Stimulated activated CD4-positive, alpha-beta T cell treated with anti-CD3 and anti-CD28 coated beads, Interleukin-2, amount 100 ng/mL, for 24 hours (primary cell): ENCODE results near the gene MMP20.
A peak's percentile ranks its signal among the peaks of the same experiment; 100 is the strongest.

Source experiments
- DNase-seq, 2 donors: peaks; one replicate each; pipeline ENCODE4 v3.0.0-alpha.2; 2020

Gene MMP20

DNA sequence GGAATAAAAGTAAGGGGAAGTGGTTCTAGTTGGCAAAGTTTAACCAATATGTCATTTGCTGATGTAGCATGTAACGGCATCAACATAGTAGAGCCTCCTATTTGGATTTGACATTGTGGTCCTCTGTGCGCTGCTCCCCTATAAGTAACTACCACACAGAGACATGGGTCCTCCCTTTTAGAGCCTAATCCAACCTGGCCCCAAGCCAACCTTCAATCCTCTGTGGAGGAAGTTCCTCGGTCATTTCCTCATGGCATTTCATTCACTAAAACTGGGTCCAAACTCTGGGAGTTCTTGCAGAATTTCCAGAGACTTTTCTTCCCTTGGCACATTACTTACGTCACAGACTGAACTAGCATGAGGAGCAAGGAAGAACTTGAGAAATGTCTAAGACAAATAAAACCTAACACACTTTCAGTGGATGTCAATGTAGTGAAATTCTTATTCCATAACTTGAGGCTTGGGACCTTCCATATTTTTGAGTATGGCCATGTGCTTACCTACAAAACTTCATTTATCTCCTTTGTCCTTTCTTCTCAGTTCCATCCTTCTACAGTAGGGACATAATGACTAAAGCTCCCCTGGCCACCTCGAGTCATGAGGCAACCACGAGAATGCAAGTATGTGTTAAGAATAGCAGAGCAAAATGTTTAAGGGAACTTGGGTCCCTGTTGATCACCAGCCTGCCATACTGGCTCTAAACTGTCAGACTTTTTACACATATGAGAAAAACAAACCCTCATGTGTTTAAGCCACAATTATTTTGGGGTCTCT, 34.7 kb downstream of the MMP20 start:
- peak in 1 of 2 donors; percentile 10 for DNase-seq

DNA sequence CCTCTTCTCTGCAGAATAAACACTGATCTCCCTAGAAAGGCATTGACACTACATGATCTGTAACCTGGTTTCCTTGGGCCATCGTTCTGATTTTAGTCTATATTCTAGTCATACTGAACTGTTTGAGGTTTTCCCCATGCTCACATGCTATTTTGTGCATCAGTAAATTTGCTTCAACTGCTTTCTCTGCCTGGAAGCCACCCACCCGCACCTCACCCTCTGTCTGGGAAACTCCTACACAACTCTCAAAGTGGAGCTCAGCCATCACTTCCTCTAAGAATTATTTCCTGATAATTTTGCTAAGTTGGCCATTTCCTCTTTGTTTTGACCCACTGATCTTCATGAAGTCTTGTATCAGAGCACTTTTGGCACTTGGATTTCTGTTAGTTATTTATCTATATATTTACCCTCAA, 36.1 kb downstream of the MMP20 start:
- peak; percentile 24 to 35 for DNase-seq

DNA sequence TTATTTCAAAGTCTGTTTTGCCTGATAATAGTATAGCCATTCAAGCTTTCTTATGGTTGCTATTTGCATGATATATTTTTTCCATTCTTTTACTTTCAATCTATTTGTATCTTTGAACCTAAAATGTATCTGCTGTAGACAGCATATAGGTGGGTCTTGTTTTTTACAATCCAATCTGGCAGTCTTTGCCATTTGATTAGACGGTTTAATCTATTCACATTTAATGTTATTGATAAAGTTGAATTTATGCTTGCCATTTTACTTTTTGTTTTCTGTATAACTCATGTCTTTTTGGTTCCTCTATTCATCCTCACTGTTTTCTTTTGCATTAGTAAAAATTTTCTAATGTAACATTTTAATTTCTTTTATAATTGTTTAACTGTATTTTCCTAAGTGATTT, 37.4 kb downstream of the MMP20 start:
- DNase-seq, result no peak

GRCh38 chr11:102583141-102583873, 41.8 kb downstream of the MMP20 start:
- no peak for DNase-seq

DNA sequence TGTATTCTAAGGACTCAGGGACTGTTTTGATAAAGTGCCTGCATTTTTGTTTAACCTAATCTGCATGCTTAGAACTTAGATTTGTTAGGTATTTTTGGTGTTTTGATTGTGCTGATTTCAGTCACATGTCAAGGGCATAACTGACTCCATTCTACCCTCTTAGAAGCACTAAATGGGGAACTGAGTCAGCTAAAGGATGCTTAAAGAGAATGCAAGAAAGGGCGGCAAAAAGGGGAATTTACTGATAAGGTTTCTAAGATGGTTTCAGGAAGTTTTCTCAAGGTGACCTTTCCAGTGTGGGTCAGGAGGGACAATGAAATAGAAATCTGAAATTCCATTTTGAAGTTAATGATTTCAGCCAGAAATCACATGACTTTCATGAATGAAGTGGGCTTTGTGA, 43.0 kb downstream of the MMP20 start:
- no peak for DNase-seq

DNA sequence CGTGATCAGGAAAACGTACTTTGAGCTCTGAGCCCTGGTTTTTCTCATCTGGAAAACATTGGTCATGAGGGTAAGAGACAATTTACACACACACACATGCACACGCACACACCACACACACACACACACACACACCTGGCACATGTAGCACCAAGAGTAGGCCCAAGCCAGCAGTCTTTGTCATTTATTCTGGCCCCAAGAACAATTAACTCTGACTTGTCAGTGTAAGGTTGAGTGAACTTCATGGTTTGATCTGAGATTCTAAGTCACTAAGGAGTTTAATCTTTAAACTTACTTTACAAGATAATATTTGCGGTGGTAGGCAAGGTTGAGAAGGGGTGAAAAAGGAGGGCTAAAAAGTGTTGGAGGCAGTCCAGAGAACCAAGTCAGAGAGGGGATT, 44.1 kb downstream of the MMP20 start:
- DNase-seq, result no peak

GRCh38 chr11:102580185-102580951, 44.8 kb downstream of the MMP20 start:
- no peak for DNase-seq

DNA sequence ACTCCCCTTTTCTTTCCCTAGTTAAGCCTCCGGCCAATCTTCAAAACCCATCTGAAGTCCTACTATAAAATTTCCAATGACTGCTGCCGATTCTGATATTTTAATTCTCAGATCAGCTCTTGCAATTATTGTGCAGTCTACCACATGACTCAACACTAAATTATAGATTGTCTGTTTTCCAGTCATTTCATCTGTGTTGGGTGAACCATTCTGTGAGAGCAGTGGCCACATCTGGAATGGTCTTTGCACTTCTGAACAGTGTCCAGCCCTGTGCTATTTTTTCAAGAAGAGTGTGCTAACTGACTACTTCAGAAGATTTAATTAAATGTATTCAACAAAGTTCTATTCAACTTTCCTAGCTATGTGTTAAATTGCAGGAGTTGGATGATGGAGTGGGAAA, 47.4 kb downstream of the MMP20 start:
- DNase-seq, result no peak

DNA sequence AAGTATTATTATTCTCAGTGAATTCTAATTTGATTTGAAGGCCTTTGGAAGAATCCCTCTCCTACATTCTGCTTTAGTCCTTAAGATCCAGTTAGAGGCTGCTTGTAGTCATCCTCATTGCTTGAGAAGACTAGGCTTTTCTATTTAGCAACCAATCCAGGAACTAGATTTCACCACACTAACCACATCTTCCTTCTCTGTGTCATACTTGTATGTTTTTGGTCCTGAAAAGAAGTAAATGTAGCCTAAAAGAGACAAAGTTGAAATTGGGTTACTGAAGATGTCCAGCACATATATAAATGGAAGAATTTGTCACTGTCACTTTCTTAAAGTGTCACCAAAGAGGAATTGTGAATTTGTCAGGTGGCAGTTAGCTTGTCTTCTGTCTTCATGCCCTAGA, 48.0 kb downstream of the MMP20 start:
- DNase-seq, result no peak

- no peak for DNase-seq
Measured at GRCh38 chr11:102576350-102576749, 48.8 kb downstream of the MMP20 start.

DNA sequence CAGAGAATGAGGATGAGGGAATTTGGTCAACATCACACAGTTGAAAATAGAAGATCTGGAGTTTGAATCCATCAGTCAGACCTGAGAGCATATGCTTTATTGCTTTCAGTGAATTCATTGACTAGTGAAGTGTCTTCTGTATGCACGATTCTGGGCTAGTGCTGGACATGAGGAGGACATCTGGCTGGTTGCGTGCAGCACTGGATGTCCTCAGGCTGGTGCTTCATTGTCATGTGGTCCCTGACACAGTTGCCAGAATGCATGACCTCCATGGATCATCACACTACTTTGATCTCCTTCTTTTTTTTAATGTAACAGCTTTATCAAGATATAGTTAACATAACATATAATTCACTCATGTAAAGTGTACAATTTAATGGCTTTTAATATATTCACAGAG, 50.1 kb downstream of the MMP20 start:
- DNase-seq, result no peak

DNA sequence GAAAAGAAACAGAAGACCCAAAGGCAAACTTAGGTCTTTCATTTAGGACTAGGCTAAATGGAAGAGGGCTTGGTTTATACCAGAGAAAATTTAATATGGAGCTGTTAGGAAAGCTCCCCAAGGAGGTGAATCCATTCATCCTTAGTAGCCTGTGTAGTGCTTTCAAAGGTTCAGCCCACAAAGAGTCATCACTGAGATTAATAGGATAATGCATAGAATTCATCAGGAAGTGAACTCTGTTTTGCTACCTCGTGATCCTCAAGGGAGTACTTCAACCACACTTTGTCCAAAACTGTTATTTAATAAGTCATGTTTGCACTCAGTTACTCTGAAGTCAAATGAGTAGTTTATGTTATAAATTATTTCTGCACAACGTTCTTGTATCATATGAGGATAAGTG, 51.3 kb downstream of the MMP20 start:
- no peak for DNase-seq

- no peak for DNase-seq
Measured at GRCh38 chr11:102572554-102573220, 52.4 kb downstream of the MMP20 start.

GRCh38 chr11:102568851-102569250, 56.3 kb downstream of the MMP20 start:
- no peak for DNase-seq

DNA sequence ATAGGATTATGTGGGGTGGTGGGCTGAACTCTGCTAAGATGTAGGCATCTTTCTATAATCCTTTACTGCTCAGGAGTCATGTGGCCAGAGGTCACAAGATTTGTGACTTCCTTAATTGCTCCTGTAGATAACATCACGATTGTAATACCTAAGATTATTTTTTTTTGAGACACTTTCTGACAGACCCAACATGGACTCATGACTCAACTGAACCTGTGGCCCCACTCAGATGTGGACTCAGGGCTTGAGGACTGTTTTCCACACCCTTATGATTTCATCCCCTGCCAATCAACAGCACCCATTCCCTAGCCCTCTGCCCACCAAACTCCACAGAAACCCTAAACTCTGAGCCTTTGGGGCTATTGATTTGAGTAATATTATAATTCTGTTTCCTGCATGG, 59.0 kb downstream of the MMP20 start:
- DNase-seq, result no peak

DNA sequence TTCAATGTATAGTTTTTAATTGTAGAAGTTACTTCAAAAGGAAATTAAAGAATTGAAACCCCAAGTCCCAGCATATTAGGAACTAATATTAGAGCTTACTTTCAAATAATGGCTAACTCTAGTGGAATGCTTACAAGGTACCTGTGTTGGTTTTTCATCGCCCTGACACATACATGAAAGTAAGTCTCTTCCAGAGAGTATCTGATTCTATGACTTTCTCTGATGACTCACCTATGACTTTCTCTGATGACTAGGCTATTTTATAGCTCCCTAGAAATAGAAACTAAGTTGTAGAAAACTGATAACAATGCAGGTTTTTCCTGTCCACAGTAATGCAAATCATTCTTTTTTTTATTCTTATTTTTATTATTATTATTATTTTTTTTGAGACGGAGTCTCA, 61.0 kb downstream of the MMP20 start:
- no peak for DNase-seq

GRCh38 chr11:102561636-102562035, 63.5 kb downstream of the MMP20 start:
- DNase-seq, result no peak

DNA sequence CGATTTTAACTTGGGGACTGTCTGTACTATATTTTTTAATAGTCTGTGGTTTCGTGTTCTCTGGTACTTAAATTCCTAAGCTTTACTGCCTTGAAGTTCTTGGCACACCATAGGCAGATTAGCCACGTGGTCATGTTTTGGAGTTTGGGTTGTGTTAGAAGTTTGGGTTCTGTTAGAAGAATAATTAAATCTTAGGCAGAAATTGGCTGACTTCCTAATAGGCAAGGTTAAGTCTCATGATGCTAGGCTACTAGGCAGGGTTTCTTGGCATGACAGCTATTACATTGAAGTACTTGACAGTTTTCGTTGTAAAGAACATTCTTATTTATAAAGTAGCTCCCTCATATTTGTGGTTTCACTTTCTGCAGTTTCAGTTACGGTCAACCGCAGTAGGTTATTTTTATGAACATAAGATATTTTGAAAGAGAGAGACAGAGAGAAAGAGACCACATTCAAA, 64.5 kb downstream of the MMP20 start:
- no peak for DNase-seq

DNA sequence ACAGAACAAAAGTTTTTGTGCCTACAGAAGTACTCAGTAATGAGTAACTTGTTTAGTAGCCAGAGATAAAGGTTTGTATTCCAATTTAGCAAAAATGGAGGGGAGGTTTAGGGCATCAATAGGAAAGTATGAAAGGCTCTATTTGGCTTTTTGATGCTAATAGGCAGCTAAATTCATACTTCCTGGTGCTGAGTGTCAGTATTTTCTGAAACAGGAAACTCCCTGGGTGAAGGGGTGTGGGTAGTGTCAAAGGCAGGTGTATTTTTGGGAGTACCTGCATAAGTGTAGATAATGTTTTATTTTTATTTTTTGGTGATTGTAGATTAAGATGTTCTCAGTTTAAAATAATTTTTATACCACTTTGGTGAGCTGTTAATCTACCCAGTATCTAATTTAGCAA, 65.3 kb downstream of the MMP20 start:
- DNase-seq, result no peak

- no peak for DNase-seq
Measured at GRCh38 chr11:102555091-102555490, 70.0 kb downstream of the MMP20 start.

- no peak for DNase-seq
Measured at GRCh38 chr11:102553835-102554282, 71.3 kb downstream of the MMP20 start.

DNA sequence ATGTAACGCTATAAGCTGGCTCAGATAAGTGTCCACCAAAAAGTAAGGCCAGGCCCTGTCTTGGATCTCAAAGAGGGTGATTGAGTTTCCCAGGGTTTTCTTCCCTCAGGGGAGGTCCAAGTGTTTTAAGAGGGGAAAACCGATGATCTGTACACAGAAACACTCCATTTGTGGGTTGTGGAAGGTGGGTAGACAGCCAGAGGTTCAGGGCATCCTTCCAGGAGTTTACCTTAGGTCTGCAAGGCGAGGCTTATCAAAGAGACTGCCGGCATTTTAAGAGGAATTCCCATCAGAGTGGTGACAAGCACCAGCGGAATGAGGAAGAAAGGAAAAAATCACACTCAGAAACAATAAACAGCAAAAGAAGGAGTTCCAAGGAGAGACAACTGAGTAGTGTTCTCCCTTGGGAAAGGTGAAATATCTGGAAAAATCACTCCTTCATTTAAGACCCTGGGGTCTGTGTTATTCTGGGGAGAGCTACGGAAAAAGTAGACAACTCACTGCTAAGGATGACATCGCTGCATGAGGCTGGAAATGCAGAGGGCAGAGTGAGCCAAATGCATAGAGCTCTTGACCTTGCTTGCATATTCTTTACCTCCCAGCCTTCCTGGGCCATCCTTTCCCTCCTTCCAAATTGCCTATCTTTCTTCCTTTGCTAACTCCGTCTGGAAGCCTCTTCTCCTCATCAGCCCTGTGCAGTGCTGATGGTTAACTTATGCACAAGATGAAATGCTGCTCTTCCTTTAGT, 72.5 kb downstream of the MMP20 start:
- DNase-seq, result no peak
